MM.1S (cell line): ENCODE results near the gene NDUFB2.
"Not testable (repeated sequence)": the region's sequence is repeated elsewhere in the genome, so short reads cannot be mapped to it uniquely, and the experiment has no call there.

ENCODE experiments used
- DNase-seq: peaks from one replicate; pipeline ENCODE4 v3.0.0-alpha.2; 2015
- H2AFZ ChIP-seq: fragments of 300-600 bp; sonication (generic); 2 replicates; pipeline ENCODE4 v1.6.0; 2016; ENCODE audit warnings: antibody characterized with exemption, low read length
- H3F3A ChIP-seq: fragments of 300-600 bp; sonication (generic); 2 replicates; pipeline ENCODE4 v1.6.1; 2016; ENCODE audit warnings: mild to moderate bottlenecking, antibody characterized with exemption, low read length, moderate library complexity, mixed read lengths; ENCODE audit not compliant: insufficient read depth
- H3K27ac ChIP-seq: fragments of 300-600 bp; sonication (generic); 2 replicates; pipeline ENCODE4 v1.5.1; 2016; ENCODE audit warnings: mild to moderate bottlenecking, low read length
- H3K27me3 ChIP-seq: fragments of 300-600 bp; sonication (generic); replicated peaks from 2 replicates; pipeline ENCODE4 v1.6.0; 2016; ENCODE audit warnings: low read length; ENCODE audit not compliant: insufficient read depth
- H3K36me3 ChIP-seq: fragments of 300-600 bp; sonication (generic); replicated peaks from 2 replicates; pipeline ENCODE4 v1.6.1; 2016; ENCODE audit warnings: mild to moderate bottlenecking, low read length, mixed read lengths; ENCODE audit not compliant: insufficient read depth
- H3K4me1 ChIP-seq: fragments of 300-600 bp; sonication (generic); 2 replicates; pipeline ENCODE4 v1.6.1; 2016; ENCODE audit warnings: low read length, mixed read lengths
- H3K4me2 ChIP-seq: fragments of 300-600 bp; sonication (generic); 2 replicates; pipeline ENCODE4 v1.6.0; 2016; ENCODE audit warnings: low read depth, low read length
- H3K4me3 ChIP-seq: fragments of 300-600 bp; sonication (generic); 2 replicates; pipeline ENCODE4 v1.5.1; 2016; ENCODE audit warnings: low read length, mixed read lengths
- H3K79me2 ChIP-seq: fragments of 300-600 bp; sonication (generic); 2 replicates; pipeline ENCODE4 v1.6.1; 2016; ENCODE audit warnings: mixed run types, low read length, mixed read lengths
- H3K9ac ChIP-seq: fragments of 300-600 bp; sonication (generic); 2 replicates; pipeline ENCODE4 v1.6.1; 2016; ENCODE audit warnings: low read length, mixed read lengths
- H3K9me2 ChIP-seq: fragments of 300-600 bp; sonication (generic); replicated peaks from 2 replicates; pipeline ENCODE4 v1.6.1; 2016; ENCODE audit warnings: mild to moderate bottlenecking, low read length, mixed read lengths; ENCODE audit not compliant: insufficient read depth
- H3K9me3 ChIP-seq: fragments of 300-600 bp; sonication (generic); replicated peaks from 2 replicates; pipeline ENCODE4 v1.6.1; 2016; ENCODE audit warnings: mild to moderate bottlenecking, low read length, mixed read lengths; ENCODE audit not compliant: insufficient read depth
- H4K20me1 ChIP-seq: fragments of 300-600 bp; sonication (generic); 2 replicates; pipeline ENCODE4 v1.6.1; 2016; ENCODE audit warnings: mild to moderate bottlenecking, low read length, moderate library complexity, mixed read lengths; ENCODE audit not compliant: insufficient read depth
- EZH2 ChIP-seq: fragments of 300-600 bp; sonication (generic); optimal IDR thresholded peaks from 2 replicates; pipeline ENCODE3; 2017; ENCODE audit warnings: low read depth, mild to moderate bottlenecking, antibody characterized with exemption, low read length, mixed read lengths
- EZH2phosphoT487 ChIP-seq: fragments of 300-600 bp; sonication (generic); IDR thresholded peaks from 2 replicates; pipeline ENCODE4 v1.6.1; 2018; ENCODE audit warnings: antibody characterized with exemption, low read length
- TF ChIP-seq, protein P1 (sequence below): fragments of 300-600 bp; sonication (generic); IDR thresholded peaks from 2 replicates; pipeline ENCODE4 v1.5.1; 2016; ENCODE audit warnings: antibody characterized with exemption, low read length, mixed read lengths

Gene NDUFB2

DNA sequence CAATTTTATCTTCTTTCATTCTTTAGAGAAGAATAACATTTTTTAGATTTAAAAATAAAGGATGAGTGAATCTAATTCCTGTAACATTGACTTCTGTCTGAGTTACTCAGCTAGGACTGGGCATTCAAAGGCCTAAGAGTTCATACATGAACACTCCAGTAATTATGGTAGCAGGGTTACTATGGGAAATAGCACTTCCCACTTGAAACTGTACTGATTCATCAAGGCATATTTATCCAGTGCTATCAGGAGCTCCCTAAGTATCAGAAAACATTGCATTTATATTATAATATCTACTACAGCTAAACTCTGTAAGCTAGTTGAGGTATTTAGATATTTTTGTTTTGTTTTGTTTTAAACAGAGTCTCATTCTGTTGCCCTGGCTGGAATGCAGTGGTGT is 41.8 kb downstream of the NDUFB2 start:
- DNase-seq, result no peak
- Histone ChIP-seq H3K36me3 (no peaks in the 10 kb centered on the region; the same call in 1 of the 2 replicates), H3K9me2 (no peaks in the 10 kb centered on the region), H3F3A (no peaks in the 10 kb centered on the region), H2AFZ (no peak overlapping the region), H3K4me1 (peaks cover 6% of the 10 kb centered on the region; the same call in 1 of the 2 replicates), H3K27me3 (no peaks in the 10 kb centered on the region), H3K4me3 (no peak overlapping the region), H3K4me2 (no peak overlapping the region), H3K9ac (no peak overlapping the region), H3K79me2 (no peaks in the 10 kb centered on the region), H3K27ac (no peak overlapping the region), H4K20me1 (no peaks in the 10 kb centered on the region), H3K9me3 (no peaks in the 10 kb centered on the region)
- no peak for TF ChIP-seq EZH2phosphoT487
- no peak for TF ChIP-seq EZH2
- TF ChIP-seq, protein P1, sequence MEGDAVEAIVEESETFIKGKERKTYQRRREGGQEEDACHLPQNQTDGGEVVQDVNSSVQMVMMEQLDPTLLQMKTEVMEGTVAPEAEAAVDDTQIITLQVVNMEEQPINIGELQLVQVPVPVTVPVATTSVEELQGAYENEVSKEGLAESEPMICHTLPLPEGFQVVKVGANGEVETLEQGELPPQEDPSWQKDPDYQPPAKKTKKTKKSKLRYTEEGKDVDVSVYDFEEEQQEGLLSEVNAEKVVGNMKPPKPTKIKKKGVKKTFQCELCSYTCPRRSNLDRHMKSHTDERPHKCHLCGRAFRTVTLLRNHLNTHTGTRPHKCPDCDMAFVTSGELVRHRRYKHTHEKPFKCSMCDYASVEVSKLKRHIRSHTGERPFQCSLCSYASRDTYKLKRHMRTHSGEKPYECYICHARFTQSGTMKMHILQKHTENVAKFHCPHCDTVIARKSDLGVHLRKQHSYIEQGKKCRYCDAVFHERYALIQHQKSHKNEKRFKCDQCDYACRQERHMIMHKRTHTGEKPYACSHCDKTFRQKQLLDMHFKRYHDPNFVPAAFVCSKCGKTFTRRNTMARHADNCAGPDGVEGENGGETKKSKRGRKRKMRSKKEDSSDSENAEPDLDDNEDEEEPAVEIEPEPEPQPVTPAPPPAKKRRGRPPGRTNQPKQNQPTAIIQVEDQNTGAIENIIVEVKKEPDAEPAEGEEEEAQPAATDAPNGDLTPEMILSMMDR, result no peak

DNA sequence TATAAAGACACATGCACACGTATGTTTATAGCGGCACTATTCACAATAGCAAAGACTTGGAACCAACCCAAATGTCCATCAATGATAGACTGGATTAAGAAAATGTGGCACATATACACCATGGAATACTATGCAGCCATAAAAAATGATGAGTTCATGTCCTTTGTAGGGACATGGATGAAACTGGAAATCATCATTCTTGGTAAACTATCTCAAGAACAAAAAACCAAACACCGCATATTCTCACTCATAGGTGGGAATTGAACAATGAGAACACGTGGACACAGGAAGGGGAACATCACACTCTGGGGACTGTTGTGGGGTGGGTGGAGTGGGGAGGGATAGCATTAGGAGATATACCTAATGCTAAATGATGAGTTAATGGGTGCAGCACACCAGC is 46.7 kb downstream of the NDUFB2 start:
- not testable (repeated sequence) for H4K20me1 ChIP-seq, H3K79me2 ChIP-seq, H3K36me3 ChIP-seq, H3K4me3 ChIP-seq, H3K9ac ChIP-seq, H3K27ac ChIP-seq, H3K9me2 ChIP-seq, H3F3A ChIP-seq, DNase-seq, H2AFZ ChIP-seq, H3K4me1 ChIP-seq, H3K9me3 ChIP-seq, H3K27me3 ChIP-seq, H3K4me2 ChIP-seq

DNA sequence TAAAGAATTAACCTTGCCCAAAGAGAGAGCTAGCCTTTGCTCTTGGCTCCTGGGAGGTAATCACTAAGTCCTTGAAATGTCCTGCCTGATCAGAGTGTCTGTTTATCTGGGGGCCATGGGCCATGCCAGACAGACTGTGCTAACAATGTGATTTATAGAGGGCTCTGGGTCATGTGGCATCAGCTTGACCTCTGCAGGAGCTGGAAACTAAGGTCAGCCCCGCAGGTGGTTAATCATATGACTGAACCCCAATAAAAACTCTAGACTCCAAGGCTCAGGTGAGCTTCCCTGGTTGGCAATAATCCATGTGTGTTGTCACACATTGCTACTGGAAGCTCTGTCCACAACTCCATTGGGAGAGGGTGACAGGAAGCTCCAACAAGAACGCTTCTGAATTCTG is 47.5 kb downstream of the NDUFB2 start:
- no peak overlapping the region for H3K9ac ChIP-seq
- TF ChIP-seq EZH2phosphoT487 (no peak), EZH2 (no peak)
- TF ChIP-seq, protein P1, result no peak
- DNase-seq, result no peak
- H3K27me3 ChIP-seq, result no peaks in the 10 kb centered on the region
- H3K4me1 ChIP-seq, result no peaks in the 10 kb centered on the region
- no peaks in the 10 kb centered on the region for H3K79me2 ChIP-seq
- no peak overlapping the region for H2AFZ ChIP-seq
- no peaks in the 10 kb centered on the region for H3K9me2 ChIP-seq
- H3K36me3 ChIP-seq, result no peaks in the 10 kb centered on the region; the same call in 1 of the 2 replicates
- H3K4me3 ChIP-seq, result no peak overlapping the region
- H3K4me2 ChIP-seq, result no peak overlapping the region
- no peaks in the 10 kb centered on the region for H3F3A ChIP-seq
- H3K9me3 ChIP-seq, result no peaks in the 10 kb centered on the region
- no peaks in the 10 kb centered on the region for H4K20me1 ChIP-seq
- H3K27ac ChIP-seq, result no peak overlapping the region

DNA sequence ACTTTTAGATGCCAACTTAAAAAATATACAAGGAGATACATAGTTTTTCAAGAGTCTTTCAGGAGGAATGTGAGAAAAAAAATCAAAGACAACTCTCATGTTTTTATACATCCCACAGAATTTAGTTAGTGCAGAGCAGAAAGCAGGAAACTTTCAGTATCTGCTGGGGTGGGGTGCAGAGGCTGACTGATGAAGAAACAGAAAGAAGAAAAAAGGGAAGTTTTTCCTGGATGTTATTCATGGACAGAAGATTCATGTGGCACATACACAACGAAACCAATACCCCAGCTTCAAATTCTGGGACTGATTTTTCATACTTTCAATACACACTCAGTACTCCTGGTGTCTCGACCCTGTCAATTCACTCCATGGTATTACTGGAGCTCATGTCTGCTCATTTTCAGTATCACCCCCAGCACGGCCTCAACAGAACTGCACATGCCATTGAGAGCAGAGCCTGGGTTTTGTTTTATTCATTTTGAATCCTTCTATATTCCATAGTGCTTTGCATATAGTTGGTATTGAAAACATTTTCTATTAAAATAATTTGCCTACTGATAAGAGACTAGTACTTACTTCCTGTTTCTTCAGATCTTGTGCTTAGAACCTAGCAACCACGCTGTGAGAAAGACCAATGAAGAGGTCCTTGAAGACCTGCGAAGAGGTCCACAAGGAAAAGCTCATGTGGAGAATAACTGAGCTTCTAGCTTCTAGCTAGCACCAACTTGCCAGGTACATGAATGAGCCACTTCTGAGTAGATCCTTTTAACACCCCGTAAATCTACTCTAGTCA is 49.0 kb downstream of the NDUFB2 start:
- Histone ChIP-seq H3K4me2 (no peak overlapping the region), H3F3A (no peaks in the 10 kb centered on the region), H3K79me2 (no peaks in the 10 kb centered on the region), H3K9me2 (no peaks in the 10 kb centered on the region), H3K4me3 (no peak overlapping the region), H3K9ac (no peak overlapping the region), H3K27me3 (no peaks in the 10 kb centered on the region), H3K27ac (no peak overlapping the region), H3K36me3 (no peaks in the 10 kb centered on the region; the same call in 1 of the 2 replicates), H4K20me1 (no peaks in the 10 kb centered on the region), H3K9me3 (no peaks in the 10 kb centered on the region), H2AFZ (no peak overlapping the region), H3K4me1 (no peaks in the 10 kb centered on the region)
- TF ChIP-seq EZH2phosphoT487 (no peak), EZH2 (no peak)
- TF ChIP-seq, protein P1, result no peak
- DNase-seq, result no peak
